HG02938 (cell line): ENCODE measurements around the gene MICAL2.

ENCODE experiments used
- ATAC-seq: cut with Tn5 transposase; IDR thresholded peaks from one replicate; pipeline ENCODE4 v1.9.1; 2021; ENCODE audit warnings: mild to moderate bottlenecking, moderate library complexity; ENCODE audit not compliant: unreplicated experiment

MICAL2 gene

DNA sequence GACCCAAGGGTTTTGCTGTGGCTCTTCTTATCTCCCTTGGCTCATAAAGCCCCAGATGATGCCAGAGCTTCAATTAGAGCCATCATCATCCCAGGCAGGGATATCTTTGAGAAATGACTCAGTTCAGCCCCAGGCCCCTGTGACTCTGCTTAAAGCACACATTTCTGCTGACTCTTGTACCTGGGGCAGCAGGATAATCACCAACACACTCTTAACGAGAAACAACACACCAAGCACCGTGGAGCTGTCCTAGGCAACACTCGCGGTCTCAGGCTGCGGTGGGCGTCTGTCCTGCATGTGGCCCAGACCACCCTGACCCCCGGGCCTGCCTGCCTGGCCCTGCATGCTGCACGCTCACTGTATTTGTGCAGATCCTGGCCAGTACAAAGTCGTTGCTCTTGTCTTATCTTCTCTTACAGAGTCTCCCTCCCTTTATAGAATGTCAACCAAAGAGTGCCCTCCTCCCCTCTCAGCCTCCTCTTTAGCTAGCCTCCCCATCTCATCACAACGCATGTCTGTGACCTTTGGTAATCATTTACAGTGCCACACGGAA lies 152.8 kb downstream of the MICAL2 start:
- ATAC-seq: no peak

DNA sequence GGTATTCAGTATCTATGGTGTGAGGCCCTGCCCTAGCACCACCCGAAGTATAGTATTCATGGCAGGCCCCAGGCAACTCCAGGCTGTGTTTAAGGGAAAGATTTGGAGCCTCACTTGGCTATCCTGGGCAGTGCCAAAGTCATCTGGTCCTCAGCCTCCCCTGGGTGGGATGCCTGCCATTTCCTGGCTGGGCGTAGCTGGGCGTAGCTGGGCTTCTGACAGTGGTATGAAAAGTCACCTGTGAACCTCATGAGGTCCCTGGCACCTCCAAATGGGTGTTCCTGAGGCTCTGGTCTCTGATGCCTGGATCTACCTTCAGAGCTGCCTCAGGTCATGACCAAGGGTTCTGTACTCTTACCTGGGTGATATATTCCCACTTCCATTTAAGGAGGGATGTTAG lies 154.0 kb downstream of the MICAL2 start:
- ATAC-seq: no peak

DNA sequence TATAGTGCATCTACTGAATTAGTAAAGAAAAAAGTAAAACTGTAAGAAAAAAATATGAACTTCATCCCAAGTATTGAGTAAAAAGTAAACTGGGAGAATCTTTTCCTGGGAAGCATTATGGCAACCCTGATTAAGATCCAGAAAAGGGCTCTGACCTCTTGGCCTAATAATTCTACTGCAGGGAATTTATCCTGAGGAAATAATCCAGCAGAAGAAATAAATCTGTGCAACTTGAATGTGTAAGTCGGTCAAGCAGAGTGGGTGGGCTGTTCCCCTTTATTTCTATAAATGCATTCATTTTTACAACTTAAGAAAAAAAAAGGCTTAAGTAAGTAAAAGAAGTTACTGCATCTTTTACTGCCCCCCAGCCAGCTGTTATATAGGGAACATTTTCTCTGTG lies 155.7 kb downstream of the MICAL2 start:
- no peak for ATAC-seq

- ATAC-seq: no peak
Observed at GRCh38 chr11:12266943-12267342, 156.6 kb downstream of the MICAL2 start.

DNA sequence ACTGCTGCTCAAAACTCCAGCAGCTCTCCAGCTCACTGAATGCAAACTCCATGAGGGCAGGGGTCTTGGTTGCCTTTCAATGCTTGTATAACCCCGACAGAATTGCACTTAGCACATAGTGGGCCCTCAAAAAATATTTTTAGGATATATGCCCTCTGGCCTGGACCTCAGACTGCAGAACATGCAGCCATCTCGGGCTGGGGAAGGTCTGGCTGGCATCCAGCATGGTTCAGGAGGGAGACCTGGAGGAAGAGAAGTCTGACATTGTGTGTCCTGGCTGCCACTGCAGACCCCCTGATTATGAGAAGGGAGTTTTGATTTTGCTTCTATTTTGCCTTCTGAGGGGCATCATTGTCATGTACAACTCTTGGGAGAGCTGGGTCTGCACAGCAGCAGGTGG lies 157.5 kb downstream of the MICAL2 start:
- ATAC-seq: no peak

- no peak for ATAC-seq
Observed at GRCh38 chr11:12269104-12269441, 158.7 kb downstream of the MICAL2 start.

DNA sequence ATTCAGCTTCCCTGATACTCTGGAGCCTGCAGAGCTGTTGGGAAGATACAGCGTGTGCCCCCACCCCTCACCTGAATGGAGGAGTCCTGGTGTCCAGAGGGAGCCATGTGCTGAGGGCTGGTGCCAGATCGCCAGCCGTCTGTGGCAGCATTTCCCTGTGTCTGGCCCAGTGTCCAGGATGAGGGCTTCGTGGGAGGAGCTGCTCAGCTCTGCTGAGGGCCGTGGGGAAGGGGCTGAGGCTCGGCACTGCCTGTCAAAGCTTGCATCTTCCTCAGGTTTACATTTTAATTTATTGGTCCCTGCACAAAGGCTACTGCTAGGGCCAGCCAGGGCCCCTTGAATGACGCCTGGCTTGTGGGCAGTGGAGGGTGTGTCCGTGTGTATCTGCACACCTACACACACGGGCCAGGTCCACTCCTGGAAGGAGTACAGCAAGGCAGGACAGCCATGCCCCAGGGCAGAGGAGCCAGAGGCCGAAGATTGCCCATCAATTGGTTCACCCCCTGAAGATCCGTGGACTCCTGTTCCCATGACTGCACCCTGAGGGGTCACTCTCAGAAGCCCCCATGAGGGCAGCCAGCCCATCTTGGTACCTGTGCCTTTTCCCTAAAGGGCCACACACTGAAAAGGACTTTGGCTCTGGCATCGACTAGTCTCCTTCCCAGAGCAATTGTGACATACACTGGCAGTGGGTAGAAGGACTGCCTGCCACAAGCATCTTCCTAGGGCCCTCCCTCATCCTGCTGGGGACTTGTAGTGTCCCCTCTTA lies 159.2 kb downstream of the MICAL2 start:
- ATAC-seq: no peak

- ATAC-seq: no peak
Observed at GRCh38 chr11:12270215-12270797, 159.9 kb downstream of the MICAL2 start.

GRCh38 chr11:12270817-12271216 lies 160.4 kb downstream of the MICAL2 start:
- no peak for ATAC-seq

- ATAC-seq: no peak
Observed at GRCh38 chr11:12271241-12271640, 160.9 kb downstream of the MICAL2 start.

GRCh38 chr11:12271826-12272366 lies 161.5 kb downstream of the MICAL2 start:
- no peak for ATAC-seq

GRCh38 chr11:12272821-12273617 lies 162.6 kb downstream of the MICAL2 start:
- no peak for ATAC-seq

DNA sequence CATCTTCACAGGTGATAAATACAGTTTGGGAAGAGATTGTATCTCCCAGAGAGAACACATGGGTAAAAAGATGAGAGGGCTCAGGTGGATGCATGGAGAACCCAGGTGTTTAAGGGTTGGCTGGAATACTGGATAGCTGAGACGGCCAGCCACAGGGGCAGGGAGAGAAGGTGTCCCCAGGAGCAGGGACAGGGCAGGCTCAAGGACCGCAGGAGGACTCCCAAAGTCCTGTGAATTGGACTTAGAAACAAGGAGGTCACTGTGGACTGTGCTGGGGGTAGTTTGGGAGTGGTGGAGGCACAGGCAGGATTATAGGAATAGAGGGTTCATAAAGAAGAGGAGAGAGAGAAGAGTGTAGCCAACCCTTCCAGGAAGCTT lies 163.2 kb downstream of the MICAL2 start:
- ATAC-seq: no peak

DNA sequence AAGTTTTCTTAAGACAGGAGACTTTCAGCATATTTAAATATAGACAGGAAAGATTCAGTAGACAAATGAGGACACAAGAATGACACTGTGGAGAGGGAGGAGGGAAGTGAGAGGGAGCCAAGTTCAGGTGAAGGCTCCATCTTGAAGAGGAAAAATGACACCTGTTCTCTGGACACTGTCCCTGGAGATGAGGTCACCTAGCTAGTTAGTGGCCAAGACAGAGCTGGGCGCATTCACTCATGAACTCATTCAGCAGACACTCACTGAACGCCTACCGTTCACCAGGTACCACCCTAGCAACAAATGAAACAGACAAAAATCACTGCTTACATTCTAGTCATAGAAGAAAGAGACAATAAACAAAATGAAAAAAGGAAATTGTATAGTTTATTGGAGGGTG lies 163.7 kb downstream of the MICAL2 start:
- no peak for ATAC-seq

DNA sequence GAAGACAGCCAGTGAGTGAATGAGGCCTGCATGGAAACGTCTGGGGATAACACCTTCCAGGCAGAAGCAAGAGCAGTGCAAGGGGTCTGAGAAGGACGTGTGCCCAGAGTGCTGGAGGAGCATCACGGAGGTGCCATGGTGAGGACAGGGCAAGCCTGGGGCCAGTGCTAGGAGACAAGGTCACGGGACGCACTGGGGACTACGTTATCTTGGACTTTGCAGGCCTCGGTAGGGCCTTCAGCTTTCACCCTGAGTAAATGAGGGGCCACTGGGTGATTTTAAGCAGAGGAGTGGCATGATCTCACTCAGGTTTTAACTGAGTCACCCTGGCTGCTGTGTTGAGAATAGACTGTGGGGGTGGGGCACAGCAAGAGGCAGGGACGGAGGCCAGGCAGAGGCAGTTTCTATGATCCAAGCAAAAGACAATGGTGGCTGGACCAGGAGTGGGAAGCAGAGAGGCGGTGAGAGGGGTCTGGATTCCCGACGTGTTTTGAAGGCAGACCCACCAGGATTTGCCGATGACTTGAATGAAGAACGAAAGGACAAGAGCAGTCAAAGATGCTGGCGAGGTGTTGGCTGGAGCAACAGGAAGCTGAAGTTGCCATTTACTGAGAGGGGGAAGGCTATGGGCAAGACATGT lies 164.3 kb downstream of the MICAL2 start:
- no peak for ATAC-seq

DNA sequence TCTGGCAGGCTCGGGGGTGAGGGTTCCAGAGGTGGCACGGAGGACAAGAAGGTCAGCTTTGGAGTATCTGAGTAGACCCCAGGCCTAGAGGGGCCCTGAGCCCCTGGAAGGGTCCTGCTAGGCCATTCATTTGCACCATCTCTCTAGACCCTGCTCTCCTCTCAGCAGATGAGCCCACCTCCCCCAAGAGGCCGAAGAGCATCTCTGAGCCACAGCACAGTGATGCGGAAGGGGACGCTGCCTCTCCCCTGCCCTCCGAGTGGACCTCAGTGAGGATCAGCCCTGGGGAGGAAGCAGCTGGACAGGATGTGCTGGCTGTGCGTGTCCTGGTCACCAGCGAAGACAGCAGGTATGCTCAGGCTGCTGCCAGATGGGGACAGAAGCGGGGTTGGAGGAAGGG lies 165.4 kb downstream of the MICAL2 start:
- ATAC-seq: no peak

GRCh38 chr11:12276356-12276755 lies 166.0 kb downstream of the MICAL2 start:
- no peak for ATAC-seq

- ATAC-seq: no peak
Observed at GRCh38 chr11:12276831-12277475, 166.6 kb downstream of the MICAL2 start.

GRCh38 chr11:12278766-12279671 lies 168.6 kb downstream of the MICAL2 start:
- ATAC-seq: no peak
